DMS53 treated with DMSO at 0.1 percent for 48 hours (cell line): Measurements from ENCODE around the gene TSHZ2.

Experiments used
- DNase-seq: peaks from one replicate; lab custom pipeline; 2025; ENCODE audit not compliant: unreplicated experiment; lab: John Stamatoyannopoulos, UW

TSHZ2 gene

GRCh38 chr20:53332022-53332837 lies 360.1 kb downstream of the TSHZ2 start:
- DNase-seq, result no peak

- DNase-seq, result no peak
Observed at GRCh38 chr20:53334861-53335260, 362.7 kb downstream of the TSHZ2 start.

GRCh38 chr20:53335555-53335954 lies 363.4 kb downstream of the TSHZ2 start:
- no peak for DNase-seq

- DNase-seq, result no peak
Observed at GRCh38 chr20:53336892-53337291, 364.7 kb downstream of the TSHZ2 start.

- no peak for DNase-seq
Observed at GRCh38 chr20:53337390-53338101, 365.4 kb downstream of the TSHZ2 start.

- no peak for DNase-seq
Observed at GRCh38 chr20:53338716-53339115, 366.6 kb downstream of the TSHZ2 start.

- no peak for DNase-seq
Observed at GRCh38 chr20:53342429-53342828, 370.3 kb downstream of the TSHZ2 start.

- no peak for DNase-seq
Observed at GRCh38 chr20:53343448-53343847, 371.3 kb downstream of the TSHZ2 start.

GRCh38 chr20:53344891-53345290 lies 372.7 kb downstream of the TSHZ2 start:
- no peak for DNase-seq

GRCh38 chr20:53345536-53346334 lies 373.6 kb downstream of the TSHZ2 start:
- no peak for DNase-seq

GRCh38 chr20:53346335-53346648 lies 374.1 kb downstream of the TSHZ2 start:
- no peak for DNase-seq

- DNase-seq, result no peak
Observed at GRCh38 chr20:53349730-53350129, 377.6 kb downstream of the TSHZ2 start.

GRCh38 chr20:53352727-53353440 lies 380.7 kb downstream of the TSHZ2 start:
- no peak for DNase-seq

- DNase-seq, result no peak
Observed at GRCh38 chr20:53354314-53354713, 382.2 kb downstream of the TSHZ2 start.

- no peak for DNase-seq
Observed at GRCh38 chr20:53355790-53356189, 383.6 kb downstream of the TSHZ2 start.

GRCh38 chr20:53359425-53359824 lies 387.3 kb downstream of the TSHZ2 start:
- no peak for DNase-seq

GRCh38 chr20:53360852-53361251 lies 388.7 kb downstream of the TSHZ2 start:
- no peak for DNase-seq

GRCh38 chr20:53362736-53363135 lies 390.6 kb downstream of the TSHZ2 start:
- no peak for DNase-seq

GRCh38 chr20:53364646-53365045 lies 392.5 kb downstream of the TSHZ2 start:
- DNase-seq, result no peak

GRCh38 chr20:53365076-53365475 lies 392.9 kb downstream of the TSHZ2 start:
- DNase-seq, result no peak

GRCh38 chr20:53365539-53366075 lies 393.4 kb downstream of the TSHZ2 start:
- DNase-seq, result no peak
